Activated CD8-positive, alpha-beta T cell treated with anti-CD3 and anti-CD28 coated beads for 36 hours (primary cell): ENCODE data around the gene ADSL. TPM values are rescaled to one million over a fixed set of nuclear protein-coding genes. Genes with fewer than 3 reads are reported as not detected.

Experiments used
- ATAC-seq: fragments of 200-7000 bp; cut with Tn5 transposase; one replicate; pipeline ENCODE4 v1.10.0; 2021; ENCODE audit warnings: mild to moderate bottlenecking, moderate library complexity
- CTCF ChIA-PET: fragments of 350-600 bp; sonication (Branson Sonifier 250); formaldehyde crosslinking; loops from one replicate; lab custom pipeline; 2021; ENCODE audit warnings: antibody characterized with exemption; lab: Charles Lee
- POLR2A ChIA-PET: fragments of 350-600 bp; sonication (Branson Sonifier 250); formaldehyde crosslinking; loops from one replicate; lab custom pipeline; 2021; ENCODE audit warnings: antibody characterized with exemption; lab: Charles Lee
- DNase-seq: peaks from one replicate; pipeline ENCODE4 v3.0.0-alpha.2; 2020
- H3K27ac Mint-ChIP-seq: one replicate; pipeline ENCODE4 v1.8.0; 2021; ENCODE audit warnings: mild to moderate bottlenecking, mixed read lengths
- H3K27me3 Mint-ChIP-seq: one replicate; pipeline ENCODE4 v1.8.0; 2021; ENCODE audit warnings: mixed read lengths
- H3K36me3 Mint-ChIP-seq: one replicate; pipeline ENCODE4 v1.8.0; 2021; ENCODE audit warnings: low read depth, mixed read lengths
- H3K4me1 Mint-ChIP-seq: one replicate; pipeline ENCODE4 v1.8.0; 2021; ENCODE audit warnings: low read depth, mixed read lengths
- H3K4me3 Mint-ChIP-seq: one replicate; pipeline ENCODE4 v1.8.0; 2021; ENCODE audit warnings: mild to moderate bottlenecking, moderate library complexity, mixed read lengths
- H3K9me3 Mint-ChIP-seq: one replicate; pipeline ENCODE4 v1.8.0; 2021; ENCODE audit warnings: mixed read lengths
- CTCF ChIP-seq: fragments of 200-600 bp; IDR thresholded peaks from one replicate; pipeline ENCODE4 v1.8.0; 2022; ENCODE audit warnings: antibody characterized with exemption, mild to moderate bottlenecking
- intact Hi-C: fragments of 100-400 bp; cut with micrococcal nuclease; formaldehyde crosslinking; loops from one replicate; pipeline ENCODE4 v1.10.0; 2022
- total RNA-seq, 2 experiments: library from RNA; stranded (reverse); gene quantifications; one replicate each; pipeline ENCODE4 v1.2.3, GENCODE V29; 2021

ADSL gene
- total RNA-seq, 2 experiments from 2014 or later, result 160 to 169 TPM

- DNase-seq (no peak), ATAC-seq (no peak)
- intact Hi-C loops, result no loop called here
- no peak overlapping the region for H3K27ac Mint-ChIP-seq
- H3K36me3 Mint-ChIP-seq, result peaks cover 8% of the 10 kb centered on the region
- TF ChIP-seq CTCF, result no peak
- no peaks in the 10 kb centered on the region for H3K9me3 Mint-ChIP-seq
- CTCF ChIA-PET, result interaction anchor here (1.1 kb wide), 1 partner anchor 9 kb away, joined by 5 read pairs; no protein-coding TSS in a partner anchor
- H3K4me1 Mint-ChIP-seq, result peaks cover 44% of the 10 kb centered on the region
- no peaks in the 10 kb centered on the region for H3K27me3 Mint-ChIP-seq
- POLR2A ChIA-PET, result interaction anchor here (1.4 to 1.5 kb wide), 2 partner anchors 46 to 133 kb away, joined by 3 read pairs; no protein-coding TSS in a partner anchor
- H3K4me3 Mint-ChIP-seq, result no peak overlapping the region
Observed at GRCh38 chr22:40391417-40391816, 45.1 kb downstream of the ADSL start.

- ChIA-PET POLR2A (interaction anchor here (1.4 kb wide), 1 partner anchor 9 kb away, joined by 5 read pairs; no protein-coding TSS in a partner anchor), CTCF (no interaction called here)
- H3K27ac Mint-ChIP-seq, result no peak overlapping the region
- H3K27me3 Mint-ChIP-seq, result no peaks in the 10 kb centered on the region
- no peak for TF ChIP-seq CTCF
- H3K9me3 Mint-ChIP-seq, result no peaks in the 10 kb centered on the region
- H3K36me3 Mint-ChIP-seq, result peaks cover 13% of the 10 kb centered on the region
- intact Hi-C loops, result no loop called here
- peaks cover 47% of the 10 kb centered on the region for H3K4me1 Mint-ChIP-seq
- no peak overlapping the region for H3K4me3 Mint-ChIP-seq
- ATAC-seq (no peak), DNase-seq (no peak)
Observed at GRCh38 chr22:40392618-40393017, 46.3 kb downstream of the ADSL start.

- no peak for TF ChIP-seq CTCF
- POLR2A ChIA-PET, result interaction anchor here (1.0 kb wide), 1 partner anchor 14 kb away, joined by 3 read pairs; no protein-coding TSS in a partner anchor
- Mint-ChIP-seq H3K4me3 (no peak overlapping the region), H3K27ac (peak overlapping the region; percentile 77), H3K4me1 (peaks cover 52% of the 10 kb centered on the region), H3K9me3 (no peaks in the 10 kb centered on the region), H3K27me3 (no peaks in the 10 kb centered on the region), H3K36me3 (peaks cover 13% of the 10 kb centered on the region)
- CTCF ChIA-PET, result interaction anchor here (0.6 to 1.5 kb wide), 2 partner anchors 9 to 251 kb away, joined by 3 to 4 read pairs; no protein-coding TSS in a partner anchor
- DNase-seq (no peak), ATAC-seq (no peak)
- intact Hi-C loops, result no loop called here
Observed at GRCh38 chr22:40394607-40395006, 48.3 kb downstream of the ADSL start.

GRCh38 chr22:40395607-40396006 is 49.3 kb downstream of the ADSL start:
- no peak overlapping the region for H3K4me3 Mint-ChIP-seq
- H3K4me1 Mint-ChIP-seq, result peaks cover 59% of the 10 kb centered on the region

More at GRCh38 chr22:40395607-40396006, 49.3 kb downstream of the ADSL start:
- no peaks in the 10 kb centered on the region for H3K27me3 Mint-ChIP-seq
- intact Hi-C loops, result no loop called here
- DNase-seq, result no peak
- H3K36me3 Mint-ChIP-seq, result peaks cover 17% of the 10 kb centered on the region
- ChIA-PET CTCF (interaction anchor here (1.3 kb wide), 1 partner anchor 13 kb away, joined by 3 read pairs; no protein-coding TSS in a partner anchor), POLR2A (interaction anchor here (1.6 kb wide), 1 partner anchor 10 kb away, joined by 4 read pairs; no protein-coding TSS in a partner anchor)
- H3K27ac Mint-ChIP-seq, result no peak overlapping the region
- no peak for ATAC-seq
- no peaks in the 10 kb centered on the region for H3K9me3 Mint-ChIP-seq
- no peak for TF ChIP-seq CTCF
